ENCODE measurements around the gene VAMP8.
"Not testable (repeated sequence)": the region's sequence is repeated elsewhere in the genome, so short reads cannot be mapped to it uniquely, and the experiment has no call there.

VAMP8 gene

DNA sequence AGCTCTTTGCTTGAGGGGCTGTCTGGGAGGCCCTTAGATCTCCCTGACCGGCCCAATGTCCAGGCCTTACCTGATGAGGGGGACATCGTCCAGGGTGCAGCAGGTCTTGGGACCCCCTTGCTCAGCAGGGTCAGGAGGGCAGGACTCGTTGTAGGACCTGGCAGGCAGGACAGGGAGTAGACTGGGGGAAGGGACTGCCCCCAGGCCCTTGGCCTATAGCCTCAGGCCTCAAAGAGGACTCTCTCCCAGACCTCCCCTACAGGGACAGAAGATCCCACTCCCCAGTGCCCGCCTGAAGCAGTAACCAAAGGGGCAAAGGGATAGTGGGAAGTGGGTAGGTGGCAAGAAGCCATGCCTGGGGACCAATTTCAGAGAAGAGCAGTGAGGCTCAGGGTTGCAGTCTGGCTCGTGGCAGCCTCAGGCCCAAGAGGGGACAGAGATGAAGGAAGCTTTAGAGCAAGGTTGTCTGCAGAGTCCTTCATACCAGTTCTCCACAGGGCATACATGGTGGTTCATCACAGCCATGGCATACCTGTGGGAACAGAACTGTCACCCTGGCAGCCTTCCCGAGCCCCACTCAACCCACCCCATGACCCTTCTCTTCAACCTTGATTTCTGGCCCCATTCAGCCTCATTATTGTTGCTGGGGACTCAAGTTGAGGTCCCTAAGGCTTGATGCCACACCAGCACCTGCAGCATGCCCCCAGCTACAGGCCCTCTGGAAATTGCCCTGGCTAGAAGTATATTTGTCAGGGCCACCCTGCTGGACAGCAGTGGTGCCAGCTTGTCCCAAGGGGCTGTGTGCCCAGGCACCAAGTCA, 23.8 kb downstream of the VAMP8 start:
- no peak for DNase-seq

DNA sequence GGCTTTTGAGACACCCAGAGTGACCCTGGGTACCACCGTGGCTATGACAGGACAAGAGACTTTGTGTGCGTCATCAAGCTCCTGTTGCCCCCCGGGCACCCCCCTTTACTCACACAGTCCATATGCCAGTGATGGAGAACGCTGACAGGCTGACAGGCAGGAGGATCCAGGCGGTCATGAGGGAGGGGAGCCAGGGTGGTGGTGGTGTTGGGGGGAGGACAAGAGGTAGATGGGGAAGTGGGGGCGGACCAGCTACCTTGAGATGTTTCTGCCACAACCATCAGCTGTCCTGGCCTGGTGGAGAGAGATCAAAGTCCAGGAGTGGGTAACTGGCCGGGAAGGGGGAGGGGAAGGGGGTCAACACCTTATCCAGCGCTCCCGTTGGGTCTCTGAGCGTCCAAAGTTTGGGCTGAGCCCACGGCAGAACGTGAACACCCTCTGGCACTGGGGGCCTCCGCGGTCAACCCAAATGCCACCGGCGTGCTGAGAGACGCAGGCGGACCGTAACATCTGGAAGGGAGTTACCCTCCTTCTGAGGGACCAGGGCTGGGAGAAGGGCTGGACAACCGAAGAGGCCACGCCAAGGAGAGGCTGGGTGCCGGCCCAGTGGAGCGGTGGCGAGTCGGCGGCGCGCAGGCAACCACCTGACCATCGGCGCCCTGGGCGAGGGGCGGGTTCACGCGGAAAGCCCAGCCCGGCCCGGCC, 24.5 kb downstream of the VAMP8 start:
- no peak for DNase-seq

DNA sequence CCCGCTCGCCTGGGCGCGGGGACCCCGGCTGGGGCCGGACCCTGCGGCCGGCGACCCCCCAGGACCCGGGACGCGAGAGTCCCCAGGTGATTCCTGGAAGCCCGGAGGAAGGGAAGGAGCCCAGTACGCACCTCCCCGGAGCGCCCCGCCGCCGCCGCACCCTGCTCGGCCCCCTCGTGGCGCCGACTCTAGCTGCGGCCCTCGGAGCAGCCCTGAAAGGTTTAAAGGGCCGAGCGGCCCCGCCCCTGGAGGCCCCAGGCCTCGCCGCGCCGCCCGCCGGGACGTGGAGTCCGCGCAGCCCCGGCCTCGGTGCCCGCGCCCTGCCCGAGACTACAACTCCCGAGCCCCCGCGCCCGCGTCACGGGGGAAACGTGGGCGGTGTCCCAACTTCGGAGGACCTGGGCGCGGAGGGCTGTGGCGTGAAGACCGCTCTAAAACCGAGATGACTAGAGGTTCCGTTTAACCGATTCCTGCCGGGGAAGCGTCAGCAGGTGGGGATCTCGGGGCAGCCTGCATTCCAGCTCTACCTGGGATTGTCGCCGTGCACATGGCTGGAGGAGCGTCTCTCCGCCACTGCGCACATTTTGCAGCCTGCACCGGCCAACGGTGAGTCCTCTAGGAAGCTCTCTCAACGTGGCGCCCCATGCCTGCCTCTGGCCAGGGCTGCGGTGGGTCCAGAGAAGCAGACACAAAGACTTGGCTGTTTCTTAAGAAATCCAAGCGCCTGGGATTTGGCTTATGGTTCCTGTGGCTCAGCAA, 25.3 kb downstream of the VAMP8 start, which contains the start of gene TMEM150A:
TSS of gene TMEM150A (minus strand) at position 223 of the 759 bp plus-strand sequence. CDS start 750 bp downstream, outside the sequence.
- peak; percentile 88 for DNase-seq

DNA sequence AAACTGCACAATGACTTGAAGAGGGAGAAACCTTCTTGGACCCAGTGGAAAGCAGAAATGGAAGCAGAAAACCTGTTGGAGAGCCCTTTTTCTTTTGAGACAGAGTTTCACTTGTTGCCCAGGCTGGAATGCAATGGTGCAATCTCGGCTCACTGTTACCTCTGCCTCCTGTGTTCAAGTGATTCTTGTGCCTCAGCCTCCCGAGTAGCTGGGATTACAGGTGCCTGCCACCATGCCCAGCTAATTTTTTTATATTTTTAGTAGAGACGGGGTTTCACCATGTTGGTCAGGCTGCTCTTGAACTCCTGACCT, 26.7 kb downstream of the VAMP8 start:
- not testable (repeated sequence) for DNase-seq

DNA sequence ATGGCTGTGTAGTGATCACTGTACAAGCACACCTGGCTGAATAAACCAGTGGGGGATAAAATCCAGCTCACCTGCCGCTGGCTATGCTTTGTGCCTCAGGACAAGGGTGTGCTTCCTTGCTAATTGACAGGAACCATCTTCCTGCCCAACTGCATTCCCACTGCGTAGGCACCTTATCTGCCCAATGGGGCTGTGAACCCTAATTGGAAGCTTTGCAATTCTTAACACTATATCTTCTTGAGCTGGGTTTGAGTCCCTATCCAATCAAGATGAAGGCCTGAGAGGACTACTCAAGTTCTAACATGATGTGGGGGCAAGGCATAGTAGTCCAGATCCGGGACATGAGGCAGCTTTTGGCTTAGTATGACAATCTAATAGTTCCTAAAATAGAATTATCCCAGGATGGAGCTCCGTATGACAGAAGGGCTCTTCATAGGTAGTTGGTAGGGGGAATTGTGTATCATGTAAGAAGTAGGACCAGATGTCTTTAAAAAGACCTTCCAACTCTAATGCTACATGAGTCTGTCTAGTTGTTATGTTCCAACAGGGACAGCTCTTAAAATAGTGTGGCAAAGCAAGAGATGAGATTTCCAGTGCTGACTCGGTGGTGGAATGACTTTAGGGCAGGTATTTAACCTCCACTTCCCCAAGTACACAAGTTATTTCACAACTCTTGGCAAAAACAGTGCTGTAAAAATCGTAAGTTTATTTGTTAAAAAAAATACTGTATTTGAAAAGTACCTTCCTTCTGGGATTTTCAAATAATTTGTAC, 27.4 kb downstream of the VAMP8 start:
- DNase-seq, result no peak

DNA sequence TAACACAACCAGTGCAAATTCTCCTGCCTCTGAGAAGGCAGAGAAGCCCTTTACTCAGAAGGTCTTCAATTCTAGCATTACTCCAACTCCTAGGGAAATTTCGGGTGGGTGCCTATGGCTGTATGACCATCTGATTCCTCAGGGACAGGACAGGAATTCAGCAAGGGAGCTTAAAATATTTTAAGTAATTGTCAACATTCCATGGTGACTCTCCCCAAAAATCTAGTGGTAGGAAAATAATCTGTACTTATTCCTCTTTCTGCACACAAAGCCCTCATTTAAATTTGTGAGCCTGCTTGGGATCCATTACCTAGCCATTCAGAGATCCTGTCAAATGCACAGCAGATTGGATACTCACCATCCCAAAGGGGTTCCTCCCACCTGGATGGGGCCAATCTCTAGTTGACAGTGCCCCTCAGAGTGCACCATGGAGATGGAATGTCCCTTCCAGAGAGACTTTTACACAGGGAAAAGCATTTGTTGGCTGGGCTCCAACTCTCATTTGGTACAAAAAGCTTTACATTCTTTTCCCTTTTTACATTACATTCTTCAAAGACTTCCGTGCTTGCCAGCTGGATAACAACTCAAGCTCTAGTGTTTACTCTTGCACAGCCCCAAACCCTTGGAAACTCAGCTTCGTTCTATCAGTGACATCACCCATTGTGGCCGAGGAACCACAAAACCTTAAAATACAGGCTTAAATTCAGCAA, 28.2 kb downstream of the VAMP8 start:
- no peak for DNase-seq

DNA sequence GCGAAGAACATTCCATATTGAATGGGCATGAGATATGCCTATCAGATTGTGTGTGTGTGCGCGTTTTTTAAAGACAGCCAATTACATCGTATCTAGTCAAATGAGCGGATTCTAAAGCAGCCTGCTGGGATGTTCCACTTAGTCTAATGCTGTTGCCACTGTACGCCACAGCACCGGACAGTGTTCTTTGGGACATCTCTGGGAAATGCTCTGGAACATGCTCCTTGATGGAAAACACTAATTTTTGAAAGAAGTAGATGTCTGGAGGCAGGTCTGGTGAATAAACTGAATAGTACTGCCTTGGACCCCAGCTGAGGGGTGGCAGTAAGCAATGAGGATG, 28.7 kb downstream of the VAMP8 start:
- no peak for DNase-seq

DNA sequence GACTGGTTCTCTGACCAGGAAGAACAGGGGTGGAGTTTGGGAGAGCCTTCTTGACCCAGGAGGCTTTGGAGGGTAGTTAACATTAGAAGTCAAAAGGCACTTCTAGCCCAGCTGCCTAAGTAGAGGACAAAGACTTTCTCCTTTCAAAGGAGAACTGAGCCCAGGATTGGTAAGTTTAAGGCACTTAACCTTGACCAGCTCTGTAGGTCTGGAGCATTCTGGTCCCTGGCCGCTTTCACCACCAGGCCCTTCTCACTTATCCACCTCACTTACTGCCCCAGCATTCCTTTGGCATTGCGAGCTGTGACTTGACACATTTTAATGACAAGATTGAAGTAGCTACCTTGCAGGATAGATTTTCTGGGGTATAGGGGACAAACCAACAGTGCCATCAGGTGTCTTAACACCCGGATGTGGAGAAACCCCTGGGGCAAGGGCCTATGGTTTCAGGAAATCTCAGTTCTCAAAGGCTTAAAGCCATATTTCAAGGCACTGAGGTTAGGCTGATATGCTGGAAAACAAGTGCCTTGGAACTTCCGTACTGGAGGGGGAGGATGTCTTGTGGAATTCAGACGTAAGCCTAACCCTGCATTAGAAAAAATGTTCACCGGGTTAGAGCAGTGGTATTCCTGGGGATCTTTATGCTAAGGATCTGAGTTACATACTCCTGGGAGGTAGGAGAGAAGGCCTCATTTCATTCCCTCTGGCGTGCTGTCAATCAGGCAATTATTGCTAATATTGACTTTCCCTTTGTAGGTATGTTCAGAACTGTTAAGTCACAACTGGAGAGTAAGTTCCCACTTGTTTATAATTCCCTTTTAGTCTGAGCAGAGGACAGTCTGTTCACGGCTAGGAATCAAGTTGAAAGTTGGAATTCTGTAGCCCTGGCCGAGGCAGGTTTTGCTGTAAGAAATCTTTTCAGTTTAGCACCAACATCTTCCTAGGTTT, 30.2 kb downstream of the VAMP8 start:
- DNase-seq, result no peak

DNA sequence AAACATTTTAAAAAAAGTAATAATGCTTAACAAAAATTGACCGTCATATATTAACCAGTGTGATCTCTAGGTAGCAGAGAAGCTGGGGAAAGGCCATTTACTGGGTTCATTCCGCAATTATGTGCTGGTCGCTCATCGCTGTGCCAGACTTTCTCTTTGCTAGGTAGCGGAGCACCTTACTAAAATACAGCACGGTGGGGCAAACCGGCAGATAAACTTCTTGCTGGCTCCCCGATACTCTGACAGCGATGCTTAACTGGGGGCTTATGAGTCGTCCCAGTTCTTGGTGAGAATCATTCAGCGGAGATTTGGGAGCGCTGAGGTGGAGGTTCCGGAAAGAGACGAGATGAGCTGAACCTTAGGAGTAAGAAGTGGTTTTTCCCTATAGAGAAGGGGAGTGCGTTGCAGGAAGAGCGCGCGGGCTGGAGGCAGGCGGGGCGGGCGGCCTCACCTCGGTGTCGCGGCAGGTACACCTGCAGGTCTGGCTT, 33.9 kb downstream of the VAMP8 start:
- no peak for DNase-seq

DNA sequence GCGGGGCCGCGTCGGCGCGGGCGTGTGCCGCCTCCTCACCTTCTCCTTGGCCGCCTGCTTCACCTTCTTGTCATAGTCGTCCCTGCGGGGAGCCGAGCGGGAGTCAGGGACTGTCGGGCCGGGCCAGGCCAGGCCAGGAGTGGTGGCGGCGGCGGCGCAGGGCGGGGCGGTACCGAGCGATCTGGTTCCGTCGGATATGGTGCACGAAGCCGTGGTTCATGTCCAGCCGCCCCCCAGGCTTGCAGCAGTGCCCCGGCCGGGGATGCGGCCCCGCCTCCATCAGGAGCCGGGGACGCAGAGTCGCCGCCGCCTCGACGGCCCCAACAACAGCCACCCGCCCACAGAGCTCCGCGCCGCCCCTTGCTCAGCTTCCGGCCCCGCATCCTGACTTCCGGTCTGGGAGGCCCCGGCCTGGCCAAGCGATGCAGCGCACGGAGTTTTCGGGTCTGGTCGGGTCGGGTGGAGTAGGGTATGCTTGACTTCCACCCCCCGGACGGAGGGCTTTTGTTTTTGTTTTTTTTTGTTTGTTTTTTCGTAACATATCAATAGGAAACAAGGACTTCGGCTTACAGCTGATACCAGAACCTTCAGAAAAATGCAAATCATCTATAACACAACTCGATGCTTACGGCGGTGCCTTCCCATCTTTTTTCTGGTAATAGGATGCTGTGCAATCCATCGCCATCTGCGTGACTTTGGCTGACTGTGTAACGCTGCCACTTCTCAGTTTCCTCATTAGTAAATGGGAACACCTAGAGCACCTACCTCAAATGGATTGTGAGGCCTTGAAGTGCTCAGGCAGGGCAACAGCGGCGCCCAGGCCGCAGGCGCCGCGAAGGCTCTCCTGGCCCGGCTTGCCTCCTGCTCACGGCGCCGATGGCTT, 34.6 kb downstream of the VAMP8 start, which contains the start of gene C2orf68:
TSS of gene C2orf68 (minus strand) at position 362 of the 883 bp plus-strand sequence. CDS start at position 280, 82 bp downstream.
- peak; percentile 90 for DNase-seq

DNA sequence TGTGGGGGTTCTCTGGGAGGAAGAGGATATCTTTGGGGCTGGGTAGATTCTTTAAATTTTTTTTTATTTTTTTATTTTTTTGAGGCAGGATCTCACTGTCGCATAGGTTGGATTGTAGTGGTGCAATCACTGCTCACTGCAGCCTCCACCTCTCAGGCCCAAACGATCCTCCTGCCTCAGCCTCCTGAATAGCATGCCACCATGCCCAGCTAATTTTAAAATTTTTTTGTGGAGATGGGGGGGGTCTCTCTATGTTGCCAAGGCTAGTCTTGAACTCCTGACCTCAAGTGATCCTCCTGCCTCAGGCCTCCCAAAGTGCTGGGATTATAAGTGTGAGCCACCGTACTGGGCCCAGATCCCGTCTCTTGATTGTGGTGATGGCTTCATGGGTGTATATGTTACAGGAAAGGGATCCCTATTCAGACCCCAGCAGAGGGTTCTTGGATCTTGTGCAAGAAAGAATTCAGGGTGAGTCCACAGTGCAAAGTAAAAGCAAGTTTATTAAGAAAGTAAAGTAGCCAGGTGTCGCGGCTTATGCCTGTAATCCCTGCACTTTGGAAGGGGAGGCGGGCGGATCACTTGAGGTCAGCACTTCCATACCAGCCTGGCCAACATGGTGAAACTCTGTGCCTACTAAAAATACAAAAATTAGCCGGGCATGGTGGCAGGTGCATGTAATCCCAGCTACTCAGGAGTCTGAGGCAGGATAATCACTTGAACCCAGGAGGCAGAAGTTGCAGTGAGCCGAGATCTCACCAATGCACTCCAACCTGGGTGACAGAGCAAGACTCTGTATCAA, 36.5 kb downstream of the VAMP8 start:
- DNase-seq, result no peak

DNA sequence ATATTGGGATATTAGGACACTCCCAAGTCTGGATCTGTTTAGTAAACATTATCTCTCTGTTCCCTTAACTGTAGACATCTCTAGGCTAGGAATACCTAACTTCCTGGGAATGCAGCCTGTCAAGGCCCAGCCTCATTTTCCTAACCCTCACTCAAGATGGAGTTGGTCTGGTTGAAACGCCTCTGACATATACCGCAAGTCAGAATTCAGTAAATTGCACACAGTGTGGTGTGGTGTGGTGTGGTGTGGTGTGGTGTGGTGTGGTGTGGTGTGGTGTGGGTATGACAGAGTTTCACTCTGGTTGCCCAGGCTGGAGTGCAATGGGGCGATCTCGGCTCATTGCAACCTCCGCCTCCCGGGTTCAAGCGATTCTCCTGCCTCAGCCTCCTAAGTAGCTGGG, 37.4 kb downstream of the VAMP8 start:
- DNase-seq, result not testable (repeated sequence)

DNA sequence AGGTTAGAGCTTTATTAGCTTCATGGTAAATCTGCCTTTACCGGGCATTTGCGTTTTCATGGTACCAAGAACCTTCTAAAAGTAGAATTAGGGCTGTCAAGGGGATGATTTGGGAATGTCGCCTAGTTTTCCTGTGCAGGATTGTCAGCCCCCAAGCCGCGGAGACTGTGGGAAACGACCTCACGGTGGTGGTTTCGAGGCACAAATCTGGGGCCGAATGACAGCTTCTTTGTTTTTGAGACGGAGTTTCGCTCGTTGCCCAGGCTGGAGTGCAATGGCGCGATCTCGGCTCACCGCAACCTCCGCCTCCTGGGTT, 38.0 kb downstream of the VAMP8 start:
- no peak for DNase-seq

DNA sequence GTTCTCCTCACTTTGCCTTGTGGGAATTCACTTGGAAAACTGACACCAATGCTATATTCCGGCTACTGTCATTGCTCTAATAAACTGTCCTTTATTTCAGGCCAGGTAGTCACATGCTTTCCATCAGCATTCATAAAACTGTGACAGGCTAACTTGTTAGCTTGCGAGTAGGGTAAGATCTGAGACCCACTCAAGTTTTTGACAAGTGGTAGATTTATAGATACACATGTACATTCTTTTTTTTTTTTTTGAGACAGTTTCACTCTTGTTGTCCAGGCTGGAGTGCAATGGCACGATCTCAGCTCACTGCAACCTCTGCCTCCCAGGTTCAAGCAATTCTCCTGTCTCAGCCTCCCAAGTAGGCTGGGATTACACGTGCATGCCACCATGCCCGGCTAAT, 40.3 kb downstream of the VAMP8 start:
- DNase-seq, result not testable (repeated sequence)

DNA sequence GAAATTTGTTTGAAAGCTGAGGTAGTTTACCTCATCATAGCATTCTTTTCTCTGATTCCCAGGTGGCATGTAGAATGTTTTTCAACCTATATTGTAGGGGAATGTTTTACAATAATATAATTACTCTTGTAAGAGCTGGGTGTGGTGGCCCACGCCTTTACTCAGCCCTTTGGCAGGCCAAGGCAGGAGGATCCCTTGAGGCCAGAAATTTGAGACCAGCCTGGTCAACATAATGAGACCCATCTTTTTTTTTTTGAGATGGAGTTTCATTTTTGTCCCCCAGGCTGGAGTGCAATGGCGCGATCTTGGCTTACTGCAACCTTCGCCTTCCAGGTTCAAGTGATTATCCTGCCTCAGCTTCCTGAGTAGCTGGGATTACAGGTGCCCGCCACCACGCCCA, 42.2 kb downstream of the VAMP8 start:
- DNase-seq, result no peak

DNA sequence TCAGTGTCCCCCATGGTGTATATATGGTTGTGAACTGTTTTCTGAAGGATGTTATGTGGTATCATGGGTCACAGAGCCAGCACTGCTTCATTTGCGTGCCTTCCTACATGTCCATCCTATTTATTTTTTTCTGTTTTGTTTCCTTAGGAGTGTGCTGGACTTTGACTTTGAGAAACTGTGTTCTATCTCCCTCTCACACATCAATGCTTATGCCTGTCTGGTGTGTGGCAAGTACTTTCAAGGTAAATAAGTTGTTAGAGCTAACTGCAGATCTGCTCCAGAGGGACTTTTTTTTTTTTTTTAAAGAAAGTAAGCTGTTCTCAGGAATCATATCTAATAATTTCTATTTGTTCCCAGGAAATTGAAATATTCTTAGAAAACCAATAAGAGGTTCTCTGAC, 44.0 kb downstream of the VAMP8 start:
- no peak for DNase-seq

DNA sequence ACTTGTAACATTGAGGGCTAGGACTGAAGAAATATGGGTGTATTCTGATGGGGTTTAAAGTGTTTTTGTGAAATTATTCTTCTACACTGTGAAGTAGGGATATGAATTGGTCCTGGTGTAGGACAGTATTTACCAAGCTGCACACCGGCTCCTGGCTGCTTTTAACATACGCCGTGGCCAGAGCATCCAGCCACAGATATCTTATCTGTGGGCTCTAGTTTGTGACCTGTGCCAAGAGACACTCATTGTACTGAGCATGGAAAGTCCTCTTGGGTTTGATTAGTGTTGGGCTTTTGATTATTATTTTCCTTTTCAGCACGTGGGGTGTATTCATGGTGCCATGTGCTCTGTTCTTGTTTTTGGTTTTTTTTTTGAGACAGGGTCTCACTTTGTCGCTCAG, 46.6 kb downstream of the VAMP8 start:
- DNase-seq, result peak; percentile 29

DNA sequence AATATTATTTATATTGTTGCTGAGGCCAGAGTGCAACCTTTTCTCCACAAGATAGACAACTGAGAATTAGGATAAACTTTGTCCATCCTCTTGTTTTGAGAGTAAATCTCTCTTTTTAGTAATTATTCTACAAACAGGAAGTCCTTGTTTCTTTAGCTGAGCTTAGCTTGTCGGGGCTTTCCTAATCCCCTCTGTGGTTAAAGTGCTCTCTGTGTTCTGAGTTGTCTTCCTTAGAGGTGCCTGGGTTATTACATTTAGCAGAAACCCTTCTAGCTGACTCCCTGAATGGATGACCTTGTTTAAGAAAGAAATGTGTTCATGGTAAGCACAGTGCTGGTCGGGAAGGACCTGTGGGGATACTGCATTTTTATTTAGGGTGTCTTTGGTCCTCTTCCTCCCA, 51.3 kb downstream of the VAMP8 start:
- no peak for DNase-seq

DNA sequence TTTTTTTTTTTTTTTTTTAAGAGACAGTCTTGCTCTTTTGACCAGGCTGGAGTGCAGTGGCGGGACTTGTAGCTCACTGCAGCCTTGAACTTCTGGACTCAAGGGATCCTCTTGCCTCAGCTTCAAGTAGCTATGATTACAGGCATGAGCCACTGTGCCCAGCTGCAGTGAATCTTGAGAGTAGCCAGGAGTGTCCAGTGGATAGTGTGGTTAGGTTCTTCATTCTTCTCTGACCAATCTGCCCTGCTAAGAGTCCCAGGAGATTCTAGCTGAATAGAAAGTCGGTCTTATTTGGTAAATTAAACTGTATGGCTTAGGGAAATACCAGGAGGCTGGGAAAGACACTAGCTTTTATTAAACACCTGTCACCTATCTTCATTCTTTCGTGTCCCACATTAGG, 53.9 kb downstream of the VAMP8 start:
- no peak for DNase-seq
